ENCODE data around the gene EFCAB12. TPM values are rescaled to one million over a fixed set of nuclear protein-coding genes. Genes with fewer than 3 reads are reported as not detected.
"Not testable (repeated sequence)": the region's sequence is repeated elsewhere in the genome, so short reads cannot be mapped to it uniquely, and the experiment has no call there.

EFCAB12 gene
- total and polyA plus RNA-seq, 2 of the 4 experiments (the other 2 are of a cell fraction): under 0.01 to 0.17 TPM

DNA sequence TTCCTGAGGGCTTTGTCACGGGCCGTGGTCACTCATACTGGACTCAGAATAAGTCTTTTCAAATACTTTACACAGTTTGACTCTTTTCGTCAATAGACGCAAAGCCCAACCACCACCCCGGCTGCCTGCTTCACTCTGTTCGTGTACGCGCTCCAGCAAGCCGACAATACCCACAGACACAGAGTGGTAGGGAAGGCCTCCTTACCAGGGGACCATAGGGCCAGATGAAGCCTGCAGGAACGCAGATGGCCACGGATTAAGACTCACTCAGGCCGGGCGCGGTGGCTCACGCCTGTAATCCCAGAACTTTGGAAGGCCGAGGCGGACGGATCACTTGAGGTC, 29.7 kb downstream of the EFCAB12 start:
- Histone ChIP-seq H2AK5ac (ENCODE audit: low read depth, low read length) (peak overlapping the region; percentile 89), H3K4me3 (ENCODE audit: insufficient read depth, low read depth, low read length) (peak overlapping the region; percentile 80), H3K4me1 (ENCODE audit: control insufficient read depth, insufficient read depth, low read length) (peaks cover 1% of the 10 kb centered on the region; the same call in 1 of the 2 replicates), H3K56ac (ENCODE audit: extremely low read depth, insufficient read depth, low read length) (peak overlapping the region; percentile 48; the same call in 1 of the 2 replicates), H3K4ac (ENCODE audit: low read depth, low read length) (peak overlapping the region; percentile 83), H3K36me3 (ENCODE audit: control insufficient read depth, insufficient read depth, low read length) (peaks cover 2% of the 10 kb centered on the region; the same call in 1 of the 2 replicates), H4K8ac (ENCODE audit: low read depth in 2 of 2, low read length in 2 of 2) (peak overlapping the region; percentile 34 to 90; a peak in 3 of 4 replicates), H2BK20ac (ENCODE audit: low read depth, low read length) (no peak overlapping the region), H3K27me3 (ENCODE audit: control insufficient read depth, insufficient read depth, low read length) (no peaks in the 10 kb centered on the region), H3K23ac (ENCODE audit: low read depth, low read length) (no peak overlapping the region), H3K4me2 (ENCODE audit: low read depth, low read length) (peak overlapping the region; percentile 86), H3K9me3 (ENCODE audit: control insufficient read depth, insufficient read depth, low read length) (no peaks in the 10 kb centered on the region), H2AFZ (replicated peaks; ENCODE audit: low read length, poor library complexity) (peak overlapping the region; percentile 74), H3K9me1 (ENCODE audit: insufficient read depth, low read length) (peaks cover 4% of the 10 kb centered on the region; the same call in 1 of the 2 replicates), H3K79me1 (ENCODE audit: low read depth in 1 of 2, low read length in 2 of 2) (peaks cover 10 to 46% of the 10 kb centered on the region in 2 experiments; a peak in 3 of 4 replicates), H2BK5ac (ENCODE audit: low read depth, low read length, poor library complexity, severe bottlenecking) (peak overlapping the region; percentile 96), H3K27ac (ENCODE audit: insufficient read depth, low read length) (peak overlapping the region; percentile 89), H2AK9ac (replicated peaks; ENCODE audit: low read depth, low read length, poor library complexity) (peak overlapping the region; percentile 80), H3K18ac (ENCODE audit: low read depth, low read length) (no peak overlapping the region), H3K9ac (ENCODE audit: low read depth, low read length) (peak overlapping the region; percentile 94), H3K14ac (replicated peaks; ENCODE audit: low read depth, low read length) (peak overlapping the region; percentile 34), H4K5ac (ENCODE audit: low read depth, low read length) (peak overlapping the region; percentile 54), H4K91ac (ENCODE audit: insufficient read depth, low read depth, low read length) (peak overlapping the region; percentile 45; the same call in 1 of the 2 replicates), H2BK15ac (ENCODE audit: low read depth, low read length) (no peak overlapping the region), H2BK120ac (ENCODE audit: low read depth, low read length) (no peak overlapping the region), H4K20me1 (ENCODE audit: insufficient read depth, low read length) (peaks cover 32% of the 10 kb centered on the region)
- DNase-seq: peak; percentile 29
- ChIA-PET CTCF (no interaction called here), POLR2A (ENCODE audit: unreplicated experiment) (no interaction called here)
- WGBS, 2 experiments (ENCODE audit: extremely low coverage in 2 of 2, insufficient read length in 1 of 2): 0% methylated on average over 8 of the region's 18 CpGs; no CpG with 5 or more reads in 1 of the 2 experiments
- intact Hi-C loops (cut with micrococcal nuclease) (no loop called here), dilution Hi-C loops (cut with HindIII; ENCODE audit: low sequenced_read_pairs, unreplicated experiment) (no loop called here), in situ Hi-C loops (cut with MboI; ENCODE audit: low sequenced_read_pairs) (loop anchor here (25.0 kb wide), 1 partner anchor 214 kb away; the partner anchor contains the start of gene PLXND1)
- ATAC-seq (ENCODE audit: low read depth): peak; percentile 64
- BruUV-seq (replicated peaks): TSS peak; percentile 80
- no peak for TF ChIP-seq RAD21 (IDR thresholded peaks at IDR 0.05; ENCODE audit: low read length)
- no peak for TF ChIP-seq SMC3 (IDR thresholded peaks at IDR 0.05; ENCODE audit: low read depth, low read length)
- TF ChIP-seq, protein P1, sequence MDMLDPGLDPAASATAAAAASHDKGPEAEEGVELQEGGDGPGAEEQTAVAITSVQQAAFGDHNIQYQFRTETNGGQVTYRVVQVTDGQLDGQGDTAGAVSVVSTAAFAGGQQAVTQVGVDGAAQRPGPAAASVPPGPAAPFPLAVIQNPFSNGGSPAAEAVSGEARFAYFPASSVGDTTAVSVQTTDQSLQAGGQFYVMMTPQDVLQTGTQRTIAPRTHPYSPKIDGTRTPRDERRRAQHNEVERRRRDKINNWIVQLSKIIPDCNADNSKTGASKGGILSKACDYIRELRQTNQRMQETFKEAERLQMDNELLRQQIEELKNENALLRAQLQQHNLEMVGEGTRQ (IDR thresholded peaks at IDR 0.05; ENCODE audit: low read depth, low read length): no peak
- peak; percentile 48; the same call in 1 of the 2 replicates for TF ChIP-seq MXI1 (IDR thresholded peaks at IDR 0.05; ENCODE audit: borderline replicate concordance, low read depth, low read length)

DNA sequence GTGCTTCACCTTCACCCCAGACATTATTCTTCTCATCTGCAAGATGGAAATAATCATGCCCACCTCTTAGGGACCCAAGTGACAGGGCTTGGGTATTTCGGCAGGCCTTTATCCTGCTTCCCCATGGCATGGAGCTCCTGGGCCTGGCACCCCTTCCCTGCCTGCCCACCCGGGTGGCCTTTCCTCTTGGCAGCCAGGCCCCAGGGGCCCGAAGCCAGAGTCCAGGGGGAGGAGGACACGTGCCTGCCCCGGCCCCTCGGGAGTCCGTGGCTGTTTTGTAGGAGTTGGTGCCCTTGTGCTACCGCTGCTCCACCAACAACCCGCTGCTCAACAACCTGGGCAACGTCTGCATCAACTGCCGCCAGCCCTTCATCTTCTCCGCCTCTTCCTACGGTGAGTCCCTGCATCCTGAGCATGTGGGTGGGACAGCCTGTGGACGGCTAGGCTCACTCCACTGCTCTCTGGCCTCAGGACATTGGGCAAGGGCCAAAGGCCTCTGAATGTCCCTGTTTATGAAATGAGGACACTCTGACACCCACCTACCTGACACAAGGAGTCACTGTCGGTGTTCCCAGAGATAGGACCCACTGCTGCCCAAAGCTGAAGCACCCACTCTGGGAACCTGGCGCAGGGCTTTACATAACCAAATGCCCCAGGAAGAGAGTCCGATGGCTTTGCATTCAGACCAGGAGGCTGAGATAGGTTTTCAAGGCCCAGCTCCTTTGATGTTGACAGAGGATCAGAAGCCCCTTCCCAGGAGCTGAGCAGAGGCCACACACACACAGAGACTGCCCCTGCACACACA, 34.5 kb downstream of the EFCAB12 start:
- H3K18ac ChIP-seq (ENCODE audit: low read depth, low read length); H3K23ac ChIP-seq (ENCODE audit: low read depth, low read length); dilution Hi-C loops (cut with HindIII; ENCODE audit: low sequenced_read_pairs, unreplicated experiment); CTCF ChIA-PET; H3K9me3 ChIP-seq (ENCODE audit: control insufficient read depth, insufficient read depth, low read length); H3K4me2 ChIP-seq (ENCODE audit: low read depth, low read length); H3K4me3 ChIP-seq (ENCODE audit: insufficient read depth, low read depth, low read length); H3K4ac ChIP-seq (ENCODE audit: low read depth, low read length); H2AFZ ChIP-seq (replicated peaks; ENCODE audit: low read length, poor library complexity); DNase-seq; H2AK9ac ChIP-seq (replicated peaks; ENCODE audit: low read depth, low read length, poor library complexity); H3K14ac ChIP-seq (replicated peaks; ENCODE audit: low read depth, low read length); BruUV-seq (replicated peaks); H3K27ac ChIP-seq (ENCODE audit: insufficient read depth, low read length); intact Hi-C loops (cut with micrococcal nuclease); H2BK15ac ChIP-seq (ENCODE audit: low read depth, low read length); H4K8ac ChIP-seq (ENCODE audit: low read depth in 2 of 2, low read length in 2 of 2); H3K9ac ChIP-seq (ENCODE audit: low read depth, low read length); H4K5ac ChIP-seq (ENCODE audit: low read depth, low read length); H2BK120ac ChIP-seq (ENCODE audit: low read depth, low read length); ATAC-seq (ENCODE audit: low read depth); H3K27me3 ChIP-seq (ENCODE audit: control insufficient read depth, insufficient read depth, low read length); H4K91ac ChIP-seq (ENCODE audit: insufficient read depth, low read depth, low read length); H2AK5ac ChIP-seq (ENCODE audit: low read depth, low read length); H2BK20ac ChIP-seq (ENCODE audit: low read depth, low read length); POLR2A ChIA-PET (ENCODE audit: unreplicated experiment); H3K56ac ChIP-seq (ENCODE audit: extremely low read depth, insufficient read depth, low read length): not testable (repeated sequence)
- Histone ChIP-seq H2BK5ac (ENCODE audit: low read depth, low read length, poor library complexity, severe bottlenecking) (peak overlapping the region; percentile 47), H3K36me3 (ENCODE audit: control insufficient read depth, insufficient read depth, low read length) (peaks cover 24% of the 10 kb centered on the region), H4K20me1 (ENCODE audit: insufficient read depth, low read length) (peaks cover 32% of the 10 kb centered on the region), H3K4me1 (ENCODE audit: control insufficient read depth, insufficient read depth, low read length) (peaks cover 12% of the 10 kb centered on the region), H3K79me1 (ENCODE audit: low read depth in 1 of 2, low read length in 2 of 2) (peaks cover 15 to 72% of the 10 kb centered on the region in 2 experiments), H3K9me1 (ENCODE audit: insufficient read depth, low read length) (peaks cover 14% of the 10 kb centered on the region)
- in situ Hi-C loops (cut with MboI; ENCODE audit: low sequenced_read_pairs): loop anchor here (25.0 kb wide), 1 partner anchor 218 kb away; the partner anchor contains the start of gene PLXND1
- no CpG with 5 or more reads among the region's 17 CpGs for WGBS, 2 experiments (ENCODE audit: extremely low coverage in 2 of 2, insufficient read length in 1 of 2)
